MM.1S (cell line): ENCODE data around the gene NEU4.

Source experiments
- DNase-seq: peaks from one replicate; pipeline ENCODE4 v3.0.0-alpha.2; 2015
- H2AFZ ChIP-seq: fragments of 300-600 bp; sonication (generic); 2 replicates; pipeline ENCODE4 v1.6.0; 2016; ENCODE audit warnings: antibody characterized with exemption, low read length
- H3F3A ChIP-seq: fragments of 300-600 bp; sonication (generic); 2 replicates; pipeline ENCODE4 v1.6.1; 2016; ENCODE audit warnings: mild to moderate bottlenecking, antibody characterized with exemption, low read length, moderate library complexity, mixed read lengths; ENCODE audit not compliant: insufficient read depth
- H3K27ac ChIP-seq: fragments of 300-600 bp; sonication (generic); 2 replicates; pipeline ENCODE4 v1.5.1; 2016; ENCODE audit warnings: mild to moderate bottlenecking, low read length
- H3K27me3 ChIP-seq: fragments of 300-600 bp; sonication (generic); replicated peaks from 2 replicates; pipeline ENCODE4 v1.6.0; 2016; ENCODE audit warnings: low read length; ENCODE audit not compliant: insufficient read depth
- H3K36me3 ChIP-seq: fragments of 300-600 bp; sonication (generic); replicated peaks from 2 replicates; pipeline ENCODE4 v1.6.1; 2016; ENCODE audit warnings: mild to moderate bottlenecking, low read length, mixed read lengths; ENCODE audit not compliant: insufficient read depth
- H3K4me1 ChIP-seq: fragments of 300-600 bp; sonication (generic); 2 replicates; pipeline ENCODE4 v1.6.1; 2016; ENCODE audit warnings: low read length, mixed read lengths
- H3K4me2 ChIP-seq: fragments of 300-600 bp; sonication (generic); 2 replicates; pipeline ENCODE4 v1.6.0; 2016; ENCODE audit warnings: low read depth, low read length
- H3K4me3 ChIP-seq: fragments of 300-600 bp; sonication (generic); 2 replicates; pipeline ENCODE4 v1.5.1; 2016; ENCODE audit warnings: low read length, mixed read lengths
- H3K79me2 ChIP-seq: fragments of 300-600 bp; sonication (generic); 2 replicates; pipeline ENCODE4 v1.6.1; 2016; ENCODE audit warnings: mixed run types, low read length, mixed read lengths
- H3K9ac ChIP-seq: fragments of 300-600 bp; sonication (generic); 2 replicates; pipeline ENCODE4 v1.6.1; 2016; ENCODE audit warnings: low read length, mixed read lengths
- H3K9me2 ChIP-seq: fragments of 300-600 bp; sonication (generic); replicated peaks from 2 replicates; pipeline ENCODE4 v1.6.1; 2016; ENCODE audit warnings: mild to moderate bottlenecking, low read length, mixed read lengths; ENCODE audit not compliant: insufficient read depth
- H3K9me3 ChIP-seq: fragments of 300-600 bp; sonication (generic); replicated peaks from 2 replicates; pipeline ENCODE4 v1.6.1; 2016; ENCODE audit warnings: mild to moderate bottlenecking, low read length, mixed read lengths; ENCODE audit not compliant: insufficient read depth
- H4K20me1 ChIP-seq: fragments of 300-600 bp; sonication (generic); 2 replicates; pipeline ENCODE4 v1.6.1; 2016; ENCODE audit warnings: mild to moderate bottlenecking, low read length, moderate library complexity, mixed read lengths; ENCODE audit not compliant: insufficient read depth
- CTCF ChIP-seq: fragments of 300-600 bp; sonication (generic); IDR thresholded peaks from 2 replicates; pipeline ENCODE4 v1.5.1; 2016; ENCODE audit warnings: antibody characterized with exemption, low read length, mixed read lengths
- EZH2 ChIP-seq: fragments of 300-600 bp; sonication (generic); optimal IDR thresholded peaks from 2 replicates; pipeline ENCODE3; 2017; ENCODE audit warnings: low read depth, mild to moderate bottlenecking, antibody characterized with exemption, low read length, mixed read lengths
- EZH2phosphoT487 ChIP-seq: fragments of 300-600 bp; sonication (generic); IDR thresholded peaks from 2 replicates; pipeline ENCODE4 v1.6.1; 2018; ENCODE audit warnings: antibody characterized with exemption, low read length

Gene NEU4

GRCh38 chr2:241811952-241812729 is 3.1 kb downstream of the NEU4 start:
- Histone ChIP-seq H3K4me3 (no peak overlapping the region), H3F3A (no peaks in the 10 kb centered on the region), H3K4me1 (no peaks in the 10 kb centered on the region), H3K4me2 (no peak overlapping the region), H4K20me1 (no peaks in the 10 kb centered on the region), H2AFZ (no peak overlapping the region), H3K9me2 (no peaks in the 10 kb centered on the region), H3K27ac (no peak overlapping the region), H3K79me2 (no peaks in the 10 kb centered on the region), H3K9me3 (no peaks in the 10 kb centered on the region), H3K9ac (no peak overlapping the region), H3K27me3 (peaks cover 79% of the 10 kb centered on the region), H3K36me3 (no peaks in the 10 kb centered on the region)
- TF ChIP-seq EZH2 (no peak), CTCF (no peak), EZH2phosphoT487 (no peak)
- DNase-seq = no peak

GRCh38 chr2:241812730-241813643 is 4.0 kb downstream of the NEU4 start:
- Histone ChIP-seq H3K9ac (no peak overlapping the region), H3K79me2 (no peaks in the 10 kb centered on the region), H3K4me3 (no peak overlapping the region), H2AFZ (no peak overlapping the region), H3K27ac (no peak overlapping the region), H3K4me2 (no peak overlapping the region), H3F3A (no peaks in the 10 kb centered on the region), H4K20me1 (no peaks in the 10 kb centered on the region), H3K9me2 (no peaks in the 10 kb centered on the region), H3K9me3 (no peaks in the 10 kb centered on the region), H3K4me1 (no peaks in the 10 kb centered on the region), H3K36me3 (no peaks in the 10 kb centered on the region), H3K27me3 (peaks cover 84% of the 10 kb centered on the region)
- TF ChIP-seq EZH2phosphoT487 (no peak), EZH2 (no peak), CTCF (no peak)
- no peak for DNase-seq

- Histone ChIP-seq H3K4me1 (no peaks in the 10 kb centered on the region), H4K20me1 (no peaks in the 10 kb centered on the region), H3F3A (no peaks in the 10 kb centered on the region), H2AFZ (no peak overlapping the region), H3K27ac (no peak overlapping the region), H3K27me3 (peaks cover 87% of the 10 kb centered on the region), H3K9ac (no peak overlapping the region), H3K4me3 (no peak overlapping the region), H3K9me3 (no peaks in the 10 kb centered on the region), H3K9me2 (no peaks in the 10 kb centered on the region), H3K79me2 (no peaks in the 10 kb centered on the region), H3K4me2 (no peak overlapping the region), H3K36me3 (no peaks in the 10 kb centered on the region)
- no peak for TF ChIP-seq EZH2phosphoT487
- no peak for TF ChIP-seq CTCF
- no peak for DNase-seq
These were observed 4.8 kb downstream of the NEU4 start for GRCh38 chr2:241813644-241814392.
